Measurements from ENCODE around the gene RPL10.

DNA sequence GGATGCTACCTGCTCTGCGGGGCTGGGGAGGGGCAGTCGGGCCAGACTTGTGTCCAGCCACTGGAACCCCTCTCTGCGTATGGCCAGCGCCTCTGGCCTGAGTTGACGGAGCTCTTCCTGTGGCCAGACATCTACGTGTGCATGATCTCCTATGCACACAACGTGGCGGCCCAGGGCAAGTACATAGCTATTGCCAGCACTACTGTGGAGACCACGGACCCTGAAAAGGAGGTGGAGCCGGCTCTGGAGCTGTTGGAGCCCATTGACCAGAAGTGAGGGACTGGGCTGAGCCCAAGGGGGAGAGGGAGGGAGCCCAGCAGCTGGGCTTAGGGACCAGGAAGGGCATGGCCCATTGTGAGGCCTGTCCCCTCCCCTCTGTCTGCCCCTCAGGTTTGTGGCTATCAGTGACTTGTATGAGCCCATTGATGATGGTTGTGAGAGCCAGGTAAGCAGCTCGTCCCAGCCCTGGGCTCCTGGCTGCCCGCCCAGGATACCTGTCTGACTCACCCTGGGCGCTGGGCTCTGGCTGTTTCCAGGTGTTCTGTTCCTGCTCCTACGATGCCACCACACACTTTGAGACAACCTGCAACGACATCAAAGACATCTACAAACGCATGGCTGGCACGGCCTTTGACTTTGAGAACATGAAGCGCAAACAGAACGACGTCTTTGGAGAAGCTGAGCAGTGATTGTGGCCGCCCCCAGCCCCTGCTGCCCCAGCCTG lies 44.0 kb downstream of the RPL10 start:
- TF ChIP-seq CTCF (conservative IDR thresholded peaks at IDR 0.05) (no peak), EZH2 (IDR thresholded peaks at IDR 0.05; ENCODE audit: low read depth) (no peak)
